GM12875 (cell line): ENCODE data around the gene LMOD3.
A peak's percentile ranks its signal among the peaks of the same experiment; 100 is the strongest.

Experiments used
- H3K4me3 ChIP-seq: one replicate; pipeline ENCODE4 v1.5.1; 2011; ENCODE audit warnings: low read depth, low read length, control low read depth
- CTCF ChIP-seq: IDR thresholded peaks from 2 replicates; pipeline ENCODE4 v1.5.1; 2011; ENCODE audit warnings: low read depth, mild to moderate bottlenecking, control low read depth, inconsistent platforms, low read length, moderate library complexity, borderline replicate concordance; ENCODE audit not compliant: insufficient read depth

The LMOD3 gene

DNA sequence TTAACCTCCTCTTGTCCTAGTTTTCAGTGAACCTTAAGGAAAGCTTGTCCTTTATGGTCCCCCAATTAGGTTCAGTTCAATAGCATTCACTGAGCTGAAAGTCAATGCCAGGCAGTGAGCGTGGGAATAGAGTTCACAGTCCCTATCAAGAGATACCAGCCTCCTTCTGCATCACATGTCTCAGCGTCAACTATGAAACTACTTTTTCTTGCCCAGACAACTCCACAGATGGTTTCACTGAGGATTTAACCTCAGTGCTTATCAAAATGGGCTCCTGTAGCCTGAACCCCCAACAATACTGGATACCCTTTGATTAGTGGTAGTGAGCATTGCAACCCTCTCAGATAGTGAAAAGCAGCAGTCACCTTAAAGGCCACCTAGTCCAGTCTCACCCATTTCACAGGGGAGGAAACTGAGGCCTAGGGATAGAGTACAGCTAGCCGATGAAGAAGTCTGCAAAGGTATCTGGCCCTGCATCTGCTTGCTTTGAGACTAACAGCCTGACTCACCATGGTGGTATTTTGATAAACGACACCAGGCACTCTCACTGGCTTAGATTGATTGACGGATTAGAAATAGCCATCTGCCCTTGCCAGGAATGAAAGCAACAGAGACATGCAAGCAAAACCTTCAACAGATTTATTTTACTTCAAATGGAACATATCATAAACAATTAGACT lies 40.7 kb downstream of the LMOD3 start:
- no peak for TF ChIP-seq CTCF
- H3K4me3 ChIP-seq: no peak overlapping the region

- no peak for TF ChIP-seq CTCF
- peak within 1 kb of the TSS; percentile 83 for H3K4me3 ChIP-seq
Observed at GRCh38 chr3:69080233-69080920, 42.0 kb downstream of the LMOD3 start, which contains the start of gene UBA3. Gene UBA3, minus strand, starts transcription at chr3:69080365. Its CDS starts 12 bp downstream, at chr3:69080353.

DNA sequence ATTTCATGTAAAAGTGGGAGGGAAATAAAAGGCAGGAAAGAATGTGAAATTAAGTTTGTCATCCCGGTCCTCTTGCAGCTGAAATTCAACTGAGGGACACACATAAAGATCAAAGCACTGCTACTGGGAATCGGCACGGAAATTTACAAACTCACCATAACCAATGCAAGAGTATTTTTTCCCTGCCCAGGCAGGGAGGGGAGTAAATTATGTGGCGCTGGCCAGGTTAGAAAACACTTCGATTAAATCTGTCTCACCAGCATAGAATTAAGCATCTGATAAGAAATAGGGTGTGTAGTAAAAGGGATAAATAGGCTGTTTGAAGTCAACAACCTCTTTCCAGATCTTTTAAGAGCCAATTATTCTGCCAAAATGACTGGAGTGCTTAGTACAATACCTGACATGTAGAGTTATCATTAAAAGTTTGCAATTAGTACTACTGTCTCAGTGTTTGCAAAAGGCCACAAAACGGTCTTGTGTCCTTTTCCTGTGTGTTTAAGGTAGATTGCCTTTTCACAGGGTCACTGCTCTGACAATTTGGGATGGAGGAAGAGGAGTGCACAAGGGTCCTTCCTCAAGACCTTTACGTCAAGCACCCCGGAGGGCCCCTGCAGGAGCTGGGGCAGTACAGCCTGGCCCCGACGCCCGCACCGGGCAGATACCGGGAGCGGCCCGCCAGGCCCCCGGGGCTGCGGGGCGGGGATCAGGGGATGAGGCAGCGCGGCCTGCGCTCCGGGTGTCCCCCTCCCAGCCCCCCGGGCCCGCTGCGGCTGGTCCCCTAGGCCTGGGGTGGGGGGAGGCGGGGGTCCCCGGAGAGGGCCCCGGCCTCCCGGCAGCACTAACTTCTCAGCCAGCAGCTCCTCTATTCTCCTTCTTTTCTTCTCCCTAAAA lies 42.9 kb downstream of the LMOD3 start:
- H3K4me3 ChIP-seq: peak overlapping the region; percentile 83
- no peak for TF ChIP-seq CTCF

DNA sequence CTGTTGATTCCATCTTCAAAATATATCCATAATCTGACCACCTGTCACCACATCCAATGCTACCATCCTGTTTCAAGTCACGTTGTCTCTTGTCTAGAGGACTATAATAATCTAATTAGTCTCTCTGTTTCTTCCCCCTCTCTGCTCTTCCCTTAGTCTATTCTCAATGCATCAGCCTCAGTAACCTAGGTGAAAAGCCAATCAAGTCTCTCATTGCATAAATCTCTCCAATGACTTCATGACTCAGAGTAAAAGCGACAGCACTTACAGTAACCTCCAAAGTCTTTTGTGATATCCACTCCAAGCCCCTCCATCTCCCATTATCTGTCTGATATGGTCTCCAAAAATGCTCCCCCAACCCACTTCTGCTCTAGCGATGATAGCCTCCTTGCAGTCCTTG lies 49.5 kb downstream of the LMOD3 start:
- H3K4me3 ChIP-seq: no peak overlapping the region
- no peak for TF ChIP-seq CTCF

DNA sequence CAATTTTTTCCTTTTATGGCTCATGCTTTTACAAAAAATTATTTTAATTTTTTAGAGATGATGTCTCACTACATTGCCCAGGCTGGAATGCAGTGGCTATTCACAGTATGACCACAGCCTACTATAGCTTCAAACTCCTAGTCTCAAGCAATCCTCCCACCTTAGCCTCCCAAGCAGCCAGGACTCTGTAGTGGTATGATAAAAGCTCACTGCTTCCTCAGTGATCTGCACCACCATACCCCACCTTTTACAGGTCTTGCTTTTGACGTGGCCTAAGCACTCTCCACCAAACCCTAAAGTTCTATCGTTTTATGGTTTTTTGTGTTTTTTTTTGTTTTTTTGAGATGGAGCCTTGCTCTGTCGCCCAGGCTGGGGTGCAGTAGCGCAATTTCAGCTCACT lies 56.3 kb downstream of the LMOD3 start:
- no peak for TF ChIP-seq CTCF

GRCh38 chr3:69065318-69065964 lies 57.0 kb downstream of the LMOD3 start:
- TF ChIP-seq CTCF: no peak
- no peak overlapping the region for H3K4me3 ChIP-seq

More for the DNA sequence above, 56.3 kb downstream of the LMOD3 start:
- H3K4me3 ChIP-seq: no peak overlapping the region
